ENCODE data around the gene NRP1.

NRP1 gene

DNA sequence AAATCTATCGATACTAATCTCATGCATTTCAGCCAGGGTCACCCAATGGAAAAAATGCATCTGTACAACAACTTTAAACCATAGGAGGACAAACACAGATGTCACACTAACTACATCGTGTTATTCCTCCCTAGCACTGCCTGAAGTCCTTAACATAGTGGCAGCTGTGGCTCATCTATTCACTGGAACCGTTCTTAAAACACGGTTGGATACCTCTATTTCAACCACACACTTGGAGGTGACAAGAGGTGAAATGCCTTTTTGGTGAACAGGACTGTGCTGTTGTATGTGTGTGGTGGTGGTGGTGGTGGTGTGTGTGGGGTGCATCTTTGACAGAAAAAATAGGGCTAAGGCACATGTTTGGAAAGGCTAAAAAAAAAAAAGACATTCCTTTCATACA is 93.1 kb downstream of the NRP1 start:
- Histone ChIP-seq H3K4me3 (ENCODE audit: low read length) (no peak overlapping the region), H3K4me2 (ENCODE audit: low read length) (no peak overlapping the region), H4K20me1 (ENCODE audit: control insufficient read depth, insufficient read depth, low read depth, low read length) (no peaks in the 10 kb centered on the region), H3K27ac (ENCODE audit: low read depth, low read length) (no peak overlapping the region), H3K27me3 (ENCODE audit: control insufficient read depth, low read length) (no peaks in the 10 kb centered on the region), H3K9me2 (replicated peaks; ENCODE audit: control insufficient read depth, low read length) (no peaks in the 10 kb centered on the region), H3F3A (ENCODE audit: control insufficient read depth, insufficient read depth) (no peaks in the 10 kb centered on the region), H3K4me1 (ENCODE audit: control insufficient read depth, low read length) (no peaks in the 10 kb centered on the region), H3K79me2 (ENCODE audit: control insufficient read depth, low read length) (no peaks in the 10 kb centered on the region), H3K9me3 (ENCODE audit: control insufficient read depth, insufficient read depth, low read length) (no peaks in the 10 kb centered on the region), H3K36me3 (ENCODE audit: control insufficient read depth, low read length) (no peaks in the 10 kb centered on the region)
- TF ChIP-seq, protein P1, sequence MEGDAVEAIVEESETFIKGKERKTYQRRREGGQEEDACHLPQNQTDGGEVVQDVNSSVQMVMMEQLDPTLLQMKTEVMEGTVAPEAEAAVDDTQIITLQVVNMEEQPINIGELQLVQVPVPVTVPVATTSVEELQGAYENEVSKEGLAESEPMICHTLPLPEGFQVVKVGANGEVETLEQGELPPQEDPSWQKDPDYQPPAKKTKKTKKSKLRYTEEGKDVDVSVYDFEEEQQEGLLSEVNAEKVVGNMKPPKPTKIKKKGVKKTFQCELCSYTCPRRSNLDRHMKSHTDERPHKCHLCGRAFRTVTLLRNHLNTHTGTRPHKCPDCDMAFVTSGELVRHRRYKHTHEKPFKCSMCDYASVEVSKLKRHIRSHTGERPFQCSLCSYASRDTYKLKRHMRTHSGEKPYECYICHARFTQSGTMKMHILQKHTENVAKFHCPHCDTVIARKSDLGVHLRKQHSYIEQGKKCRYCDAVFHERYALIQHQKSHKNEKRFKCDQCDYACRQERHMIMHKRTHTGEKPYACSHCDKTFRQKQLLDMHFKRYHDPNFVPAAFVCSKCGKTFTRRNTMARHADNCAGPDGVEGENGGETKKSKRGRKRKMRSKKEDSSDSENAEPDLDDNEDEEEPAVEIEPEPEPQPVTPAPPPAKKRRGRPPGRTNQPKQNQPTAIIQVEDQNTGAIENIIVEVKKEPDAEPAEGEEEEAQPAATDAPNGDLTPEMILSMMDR (IDR thresholded peaks at IDR 0.05; ENCODE audit: low read depth, low read length, poor library complexity, severe bottlenecking), result no peak
- no peak for TF ChIP-seq EZH2phosphoT487 (IDR thresholded peaks at IDR 0.05; ENCODE audit: borderline replicate concordance, low read length)

DNA sequence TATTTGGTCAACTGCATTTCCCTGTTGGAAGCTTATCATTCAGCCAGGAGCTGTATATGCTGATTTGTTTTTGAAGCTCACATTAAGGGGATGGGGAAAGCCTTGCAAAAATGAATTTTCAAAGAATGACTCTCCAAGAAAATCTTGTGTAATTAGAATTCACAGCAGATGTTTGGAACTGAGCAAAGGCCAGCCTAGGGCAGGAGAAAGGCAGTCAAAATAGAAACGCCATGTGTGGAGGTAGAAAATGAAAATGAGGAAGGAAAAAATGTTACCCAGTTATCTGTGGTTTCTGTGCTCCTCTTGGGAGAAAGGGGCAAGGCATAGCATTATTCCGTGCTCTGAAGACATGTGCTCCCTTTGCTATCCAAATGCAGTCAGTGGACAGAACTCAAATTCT is 93.5 kb downstream of the NRP1 start:
- no peaks in the 10 kb centered on the region for H3F3A ChIP-seq (ENCODE audit: control insufficient read depth, insufficient read depth)
- TF ChIP-seq, protein P1 (IDR thresholded peaks at IDR 0.05; ENCODE audit: low read depth, low read length, poor library complexity, severe bottlenecking), result no peak
- no peak for TF ChIP-seq EZH2phosphoT487 (IDR thresholded peaks at IDR 0.05; ENCODE audit: borderline replicate concordance, low read length)
- H3K36me3 ChIP-seq (ENCODE audit: control insufficient read depth, low read length), result no peaks in the 10 kb centered on the region

DNA sequence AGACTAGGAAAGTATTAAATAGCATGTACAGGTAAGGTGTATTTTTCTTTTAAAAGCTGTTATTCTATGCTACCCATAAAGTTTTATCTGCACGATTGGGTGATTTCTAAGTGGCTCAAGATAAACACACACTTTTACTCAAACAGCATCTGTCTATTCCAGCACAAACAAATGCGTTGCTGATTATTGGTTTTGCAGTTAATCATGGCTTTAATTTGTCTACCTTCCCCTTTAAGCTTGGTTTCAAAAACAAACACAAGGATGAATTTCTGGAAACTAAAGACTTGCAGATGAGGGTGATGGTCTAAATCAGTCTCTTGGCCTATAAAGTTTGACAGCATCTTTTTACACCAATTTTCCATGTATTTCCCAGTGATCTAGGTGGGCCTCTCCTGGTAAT is 94.2 kb downstream of the NRP1 start:
- Histone ChIP-seq H3K4me1 (ENCODE audit: control insufficient read depth, low read length) (no peaks in the 10 kb centered on the region), H3K9me3 (ENCODE audit: control insufficient read depth, insufficient read depth, low read length) (no peaks in the 10 kb centered on the region), H3K4me3 (ENCODE audit: low read length) (no peak overlapping the region), H4K20me1 (ENCODE audit: control insufficient read depth, insufficient read depth, low read depth, low read length) (no peaks in the 10 kb centered on the region), H3K36me3 (ENCODE audit: control insufficient read depth, low read length) (no peaks in the 10 kb centered on the region), H3F3A (ENCODE audit: control insufficient read depth, insufficient read depth) (no peaks in the 10 kb centered on the region), H3K27ac (ENCODE audit: low read depth, low read length) (no peak overlapping the region), H3K9me2 (replicated peaks; ENCODE audit: control insufficient read depth, low read length) (no peaks in the 10 kb centered on the region), H3K79me2 (ENCODE audit: control insufficient read depth, low read length) (no peaks in the 10 kb centered on the region), H3K27me3 (ENCODE audit: control insufficient read depth, low read length) (no peaks in the 10 kb centered on the region), H3K4me2 (ENCODE audit: low read length) (no peak overlapping the region)
- TF ChIP-seq, protein P1 (IDR thresholded peaks at IDR 0.05; ENCODE audit: low read depth, low read length, poor library complexity, severe bottlenecking), result no peak
- TF ChIP-seq EZH2phosphoT487 (IDR thresholded peaks at IDR 0.05; ENCODE audit: borderline replicate concordance, low read length), result no peak

More for the DNA sequence above, 93.5 kb downstream of the NRP1 start:
- Histone ChIP-seq H3K4me3 (ENCODE audit: low read length) (no peak overlapping the region), H3K79me2 (ENCODE audit: control insufficient read depth, low read length) (no peaks in the 10 kb centered on the region), H3K27ac (ENCODE audit: low read depth, low read length) (no peak overlapping the region), H4K20me1 (ENCODE audit: control insufficient read depth, insufficient read depth, low read depth, low read length) (no peaks in the 10 kb centered on the region), H3K9me3 (ENCODE audit: control insufficient read depth, insufficient read depth, low read length) (no peaks in the 10 kb centered on the region), H3K4me1 (ENCODE audit: control insufficient read depth, low read length) (no peaks in the 10 kb centered on the region), H3K27me3 (ENCODE audit: control insufficient read depth, low read length) (no peaks in the 10 kb centered on the region), H3K4me2 (ENCODE audit: low read length) (no peak overlapping the region), H3K9me2 (replicated peaks; ENCODE audit: control insufficient read depth, low read length) (no peaks in the 10 kb centered on the region)

DNA sequence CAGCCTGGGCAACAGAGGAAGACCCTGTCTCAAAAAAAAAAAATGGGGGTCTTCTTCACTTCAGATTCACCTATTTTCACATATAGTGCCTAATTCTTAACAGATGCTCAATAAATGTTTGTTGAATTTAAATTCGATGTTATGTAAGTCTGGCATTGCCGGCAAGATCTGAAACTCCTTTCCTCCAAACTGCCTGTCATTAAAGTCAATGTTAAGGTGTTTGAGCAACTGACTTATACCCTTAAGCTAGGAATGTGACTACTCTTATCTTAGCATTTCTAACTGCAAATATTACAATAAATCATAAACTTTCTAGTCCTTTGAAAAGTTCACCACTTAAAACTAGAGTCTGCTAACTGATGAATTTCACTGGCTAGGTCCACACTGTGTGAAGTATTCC is 95.2 kb downstream of the NRP1 start:
- no peak overlapping the region for H3K27ac ChIP-seq (ENCODE audit: low read depth, low read length)
- TF ChIP-seq, protein P1 (IDR thresholded peaks at IDR 0.05; ENCODE audit: low read depth, low read length, poor library complexity, severe bottlenecking), result no peak
- TF ChIP-seq EZH2phosphoT487 (IDR thresholded peaks at IDR 0.05; ENCODE audit: borderline replicate concordance, low read length), result no peak
- no peak overlapping the region for H3K4me3 ChIP-seq (ENCODE audit: low read length)
- H3K27me3 ChIP-seq (ENCODE audit: control insufficient read depth, low read length), result no peaks in the 10 kb centered on the region
- H3K36me3 ChIP-seq (ENCODE audit: control insufficient read depth, low read length), result no peaks in the 10 kb centered on the region
- no peaks in the 10 kb centered on the region for H3K4me1 ChIP-seq (ENCODE audit: control insufficient read depth, low read length)
- H3K9me2 ChIP-seq (replicated peaks; ENCODE audit: control insufficient read depth, low read length), result no peaks in the 10 kb centered on the region
- H3K4me2 ChIP-seq (ENCODE audit: low read length), result no peak overlapping the region
- H4K20me1 ChIP-seq (ENCODE audit: control insufficient read depth, insufficient read depth, low read depth, low read length), result no peaks in the 10 kb centered on the region
- H3K9me3 ChIP-seq (ENCODE audit: control insufficient read depth, insufficient read depth, low read length), result no peaks in the 10 kb centered on the region
- H3K79me2 ChIP-seq (ENCODE audit: control insufficient read depth, low read length), result no peaks in the 10 kb centered on the region
- no peaks in the 10 kb centered on the region for H3F3A ChIP-seq (ENCODE audit: control insufficient read depth, insufficient read depth)
